K562 (cell line): ENCODE measurements around the gene MYO3A. TPM values are rescaled to one million over a fixed set of nuclear protein-coding genes. Genes with fewer than 3 reads are reported as not detected.

Experiments
- ATAC-seq: fragments of 200-7000 bp; cut with Tn5 transposase; 3 replicates; pipeline ENCODE4 v1.9.1; 2020; ENCODE audit warnings: moderate library complexity
- BruUV-seq: library from RNA; stranded (reverse); fragments of 400-500 nt; replicated peaks from 2 replicates; lab custom pipeline; 2021; lab: Mats Ljungman, UMichigan
- CTCF ChIA-PET: fragments of 300-600 bp; formaldehyde crosslinking; extraction: SDS; loops from one replicate; lab custom pipeline; 2021; ENCODE audit warnings: low intra/inter-chr PET ratio; lab: Yijun Ruan, JAX
- POLR2A ChIA-PET: fragments of 300-600, 350-650 bp; sonication (Branson Sonifier 250); formaldehyde crosslinking; extraction: SDS; loops from one replicate; lab custom pipeline; 2021; ENCODE audit warnings: antibody characterized with exemption, inconsistent platforms; lab: Yijun Ruan, JAX
- DNase-seq, 4 experiments: peaks; one replicate each; pipeline versions ENCODE4 v3.0.0 to v3.0.0-alpha.2; 2011 to 2018; ENCODE audit warnings: low spot score in 3 of 4, mixed read lengths in 3 of 4; ENCODE audit errors: extremely low read depth in 1 of 4
- FAIRE-seq: peaks from 2 replicates; lab custom pipeline; 2011; peaks lifted over from hg19 to GRCh38; lab: Jason Lieb, UNC
- H2AFZ ChIP-seq: 2 replicates; pipeline ENCODE4 v1.6.0; 2011; ENCODE audit warnings: low read depth, low read length, control low read depth, inconsistent platforms
- H3K27ac ChIP-seq: fragments of 200-600 bp; 3 replicates; pipeline ENCODE4 v1.8.0; 2011; ENCODE audit warnings: low read depth, mild to moderate bottlenecking, control low read depth, inconsistent platforms, low read length, moderate library complexity, mixed read lengths; ENCODE audit errors: extremely low read depth
- H3K27me3 ChIP-seq, 2 experiments: fragments of 300-600 bp in 1 of 2; 2 replicates in 1 of 2; 3 replicates in 1 of 2; pipeline versions ENCODE4 v1.6.0 to v1.8.0; 2011; ENCODE audit warnings: inconsistent platforms in 2 of 2, low read length in 2 of 2, mild to moderate bottlenecking in 1 of 2, mixed read lengths in 1 of 2, moderate library complexity in 1 of 2; ENCODE audit not compliant: control insufficient read depth in 2 of 2, insufficient read depth in 2 of 2
- H3K36me3 ChIP-seq: fragments of 300-600 bp; 3 replicates; pipeline ENCODE4 v1.8.0; 2011; ENCODE audit warnings: mild to moderate bottlenecking, low read length, inconsistent platforms; ENCODE audit not compliant: control insufficient read depth, insufficient read depth
- H3K4me1 ChIP-seq, 2 experiments: fragments of 200-600 bp in 1 of 2; replicated peaks in 1 of 2; 2 replicates in 1 of 2; 3 replicates in 1 of 2; pipeline versions ENCODE4 v1.5.1 to v1.8.0; 2011; ENCODE audit warnings: inconsistent platforms in 2 of 2, low read length in 2 of 2, mild to moderate bottlenecking in 1 of 2, mixed read lengths in 1 of 2, moderate library complexity in 1 of 2; ENCODE audit not compliant: control insufficient read depth in 2 of 2, insufficient read depth in 2 of 2
- H3K4me2 ChIP-seq: 2 replicates; pipeline ENCODE4 v1.6.1; 2011; ENCODE audit warnings: low read length, control low read depth, inconsistent platforms, mixed read lengths; ENCODE audit not compliant: insufficient read depth
- H3K4me3 ChIP-seq: fragments of 200-600 bp; sonication (generic), shearing (Covaris generic); 2 replicates; pipeline ENCODE4 v1.5.1; 2016; ENCODE audit warnings: control low read depth, inconsistent platforms
- H3K79me2 ChIP-seq: fragments of 200-600 bp; 3 replicates; pipeline ENCODE4 v1.8.0; 2011; ENCODE audit warnings: low read length, inconsistent platforms; ENCODE audit not compliant: control insufficient read depth, insufficient read depth
- H3K9ac ChIP-seq, 2 experiments: 2 replicates each; pipeline versions ENCODE4 v1.6.0 to v1.6.1; 2011; ENCODE audit warnings: low read depth in 2 of 2, low read length in 2 of 2, control low read depth in 1 of 2, inconsistent platforms in 1 of 2, mild to moderate bottlenecking in 1 of 2, mixed read lengths in 1 of 2; ENCODE audit not compliant: insufficient read depth in 1 of 2
- H3K9me1 ChIP-seq: one replicate; pipeline ENCODE4 v1.6.0; 2011; ENCODE audit warnings: inconsistent platforms, mild to moderate bottlenecking, low read length, moderate library complexity; ENCODE audit not compliant: control insufficient read depth, insufficient read depth
- H3K9me3 ChIP-seq: replicated peaks from 2 replicates; pipeline ENCODE4 v1.5.1; 2011; ENCODE audit warnings: low read depth, low read length, inconsistent platforms; ENCODE audit not compliant: control insufficient read depth, insufficient read depth
- H4K20me1 ChIP-seq: replicated peaks from 2 replicates; pipeline ENCODE4 v1.6.1; 2011; ENCODE audit warnings: low read length, inconsistent platforms, mixed read lengths; ENCODE audit not compliant: control insufficient read depth, insufficient read depth
- CREBBP ChIP-seq: IDR thresholded peaks from one replicate; pipeline ENCODE4 v1.6.1; 2012; ENCODE audit warnings: low read depth, mild to moderate bottlenecking, control low read depth, inconsistent platforms, low read length
- FOXK1 ChIP-seq: sonication (generic); formaldehyde crosslinking; IDR thresholded peaks from 2 replicates; pipeline ENCODE4 v1.8.0; 2022; ENCODE audit warnings: missing genetic modification reagents, mild to moderate bottlenecking, borderline replicate concordance
- FOXP1 ChIP-seq: sonication (generic); formaldehyde crosslinking; IDR thresholded peaks from 2 replicates; pipeline ENCODE4 v1.8.0; 2022; ENCODE audit warnings: mild to moderate bottlenecking, missing genetic modification reagents
- KDM2B ChIP-seq: fragments of 250-450 bp; sonication (Bioruptor Pico); IDR thresholded peaks from 2 replicates; pipeline ENCODE4 v1.8.0; 2021; ENCODE audit warnings: mild to moderate bottlenecking, moderate library complexity
- NCOR1 ChIP-seq: fragments of 450-650 bp; IDR thresholded peaks from 2 replicates; pipeline ENCODE4 v1.6.1; 2016; ENCODE audit warnings: mild to moderate bottlenecking, moderate library complexity
- SPI1 ChIP-seq: IDR thresholded peaks from 2 replicates; pipeline ENCODE4 v1.6.1; 2011; ENCODE audit warnings: low read depth, low read length, control low read depth, borderline replicate concordance
- TAF7 ChIP-seq: fragments of 450-650 bp; IDR thresholded peaks from 2 replicates; pipeline ENCODE4 v1.6.1; 2016; ENCODE audit warnings: missing genetic modification characterization, missing compliant biosample characterization
- ZNF696 ChIP-seq: fragments of 250-450 bp; sonication (Bioruptor Pico); conservative IDR thresholded peaks from 2 replicates; pipeline ENCODE4 v1.4.0; 2020; ENCODE audit warnings: mild to moderate bottlenecking, moderate library complexity
- WGBS: fragments of 100-300 bp; shearing (Covaris generic); methylation state at CpG from one replicate; pipeline ENCODE4 v1.1.6; 2016; ENCODE audit warnings: low coverage, mixed read lengths; ENCODE audit not compliant: insufficient coverage; ENCODE audit errors: missing lambda C conversion rate; 5-methylcytosine and 5-hydroxymethylcytosine counted together
- in situ Hi-C: fragments of 300-500 bp; cut with MboI; formaldehyde crosslinking; loops from 4 replicates; pipeline ENCODE4 v1.15.0; 2018; ENCODE audit warnings: inconsistent platforms, mixed read lengths
- intact Hi-C: fragments of 100-400 bp; cut with micrococcal nuclease; formaldehyde crosslinking; loops from 2 replicates; pipeline ENCODE4 v1.14.2; 2022
- polyA plus RNA-seq, 8 experiments: library from polyadenylated mRNA; depleted of rRNA in 4 of 8; stranded (reverse) in 5 of 8; unstranded in 3 of 8; fragments of >200 nt; fragmentation: Nextera tagmentation in 2 of 8; fragmentation: Illumina TruSeq in 1 of 8; extraction: Ambion mirVana in 2 of 8; extraction: Trizol in 1 of 8; gene quantifications; 2 replicates each; pipeline versions ENCODE4 v1.2.1 to v1.2.3, GENCODE V29; 2011 to 2014; ENCODE audit warnings: inconsistent platforms in 1 of 8, missing spikeins in 1 of 8
- total RNA-seq, 7 experiments: library from RNA; depleted of rRNA in 6 of 7; stranded (reverse); fragments of >200 nt in 6 of 7; fragmentation: Illumina TruSeq in 2 of 7; extraction: Trizol in 2 of 7; gene quantifications; 2 replicates each; pipeline versions ENCODE4 v1.2.1 to v1.2.3, GENCODE V29; 2011 to 2021; ENCODE audit warnings: low replicate concordance in 1 of 7
- TF ChIP-seq, protein P1 (sequence below): sonication (generic); formaldehyde crosslinking; IDR thresholded peaks from 2 replicates; pipeline ENCODE4 v1.8.0; 2022; ENCODE audit warnings: missing genetic modification reagents, mild to moderate bottlenecking, borderline replicate concordance
- TF ChIP-seq, protein P2 (sequence below): fragments of 200-600 bp; sonication (generic); IDR thresholded peaks from one replicate; pipeline ENCODE4 v1.6.1; 2012; ENCODE audit warnings: mild to moderate bottlenecking, low read depth, low read length, inconsistent platforms

MYO3A gene
- total and polyA plus RNA-seq, 9 of the 15 experiments (the other 6 are each of a cell fraction or from before 2014, with no cell fraction given): not detected

DNA sequence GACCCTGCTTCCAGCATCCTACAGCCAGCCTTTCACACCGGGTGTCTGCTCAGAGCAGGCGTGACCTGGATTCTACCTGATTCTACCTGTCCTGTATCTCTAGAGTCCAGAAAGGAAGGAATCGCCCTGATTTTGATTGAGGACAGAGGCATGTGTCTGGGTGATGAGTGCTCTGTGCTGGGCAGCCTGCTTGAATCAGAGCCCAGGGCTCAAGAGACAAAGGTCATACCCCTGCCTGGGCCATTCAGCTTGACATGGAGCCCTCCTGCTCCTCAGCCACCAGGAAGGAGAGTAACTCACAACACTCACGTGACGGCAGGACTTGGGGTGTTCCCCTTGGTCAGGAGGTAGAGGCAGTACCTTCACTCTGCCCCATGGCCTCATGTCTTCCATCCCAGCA lies 293.8 kb downstream of the MYO3A start:
- Histone ChIP-seq H4K20me1 (no peaks in the 10 kb centered on the region), H2AFZ (no peak overlapping the region), H3K79me2 (no peaks in the 10 kb centered on the region), H3K9me3 (no peaks in the 10 kb centered on the region), H3K36me3 (no peaks in the 10 kb centered on the region), H3K9ac (no peak overlapping the region), H3K4me2 (no peak overlapping the region), H3K4me1 (no peaks in the 10 kb centered on the region), H3K27me3 (no peaks in the 10 kb centered on the region; a peak in 1 of 5 replicates), H3K9me1 (no peaks in the 10 kb centered on the region), H3K27ac (no peak overlapping the region), H3K4me3 (no peak overlapping the region)
- TF ChIP-seq, protein P1, sequence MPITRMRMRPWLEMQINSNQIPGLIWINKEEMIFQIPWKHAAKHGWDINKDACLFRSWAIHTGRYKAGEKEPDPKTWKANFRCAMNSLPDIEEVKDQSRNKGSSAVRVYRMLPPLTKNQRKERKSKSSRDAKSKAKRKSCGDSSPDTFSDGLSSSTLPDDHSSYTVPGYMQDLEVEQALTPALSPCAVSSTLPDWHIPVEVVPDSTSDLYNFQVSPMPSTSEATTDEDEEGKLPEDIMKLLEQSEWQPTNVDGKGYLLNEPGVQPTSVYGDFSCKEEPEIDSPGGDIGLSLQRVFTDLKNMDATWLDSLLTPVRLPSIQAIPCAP (CRISPR knock-in tag): no peak
- TF ChIP-seq TAF7 (tag) (no peak), SPI1 (no peak), NCOR1 (no peak), FOXP1 (CRISPR knock-in tag) (no peak), FOXK1 (CRISPR knock-in tag) (no peak), KDM2B (CRISPR knock-in tag) (no peak), CREBBP (no peak), ZNF696 (no peak)
- TF ChIP-seq, protein P2, sequence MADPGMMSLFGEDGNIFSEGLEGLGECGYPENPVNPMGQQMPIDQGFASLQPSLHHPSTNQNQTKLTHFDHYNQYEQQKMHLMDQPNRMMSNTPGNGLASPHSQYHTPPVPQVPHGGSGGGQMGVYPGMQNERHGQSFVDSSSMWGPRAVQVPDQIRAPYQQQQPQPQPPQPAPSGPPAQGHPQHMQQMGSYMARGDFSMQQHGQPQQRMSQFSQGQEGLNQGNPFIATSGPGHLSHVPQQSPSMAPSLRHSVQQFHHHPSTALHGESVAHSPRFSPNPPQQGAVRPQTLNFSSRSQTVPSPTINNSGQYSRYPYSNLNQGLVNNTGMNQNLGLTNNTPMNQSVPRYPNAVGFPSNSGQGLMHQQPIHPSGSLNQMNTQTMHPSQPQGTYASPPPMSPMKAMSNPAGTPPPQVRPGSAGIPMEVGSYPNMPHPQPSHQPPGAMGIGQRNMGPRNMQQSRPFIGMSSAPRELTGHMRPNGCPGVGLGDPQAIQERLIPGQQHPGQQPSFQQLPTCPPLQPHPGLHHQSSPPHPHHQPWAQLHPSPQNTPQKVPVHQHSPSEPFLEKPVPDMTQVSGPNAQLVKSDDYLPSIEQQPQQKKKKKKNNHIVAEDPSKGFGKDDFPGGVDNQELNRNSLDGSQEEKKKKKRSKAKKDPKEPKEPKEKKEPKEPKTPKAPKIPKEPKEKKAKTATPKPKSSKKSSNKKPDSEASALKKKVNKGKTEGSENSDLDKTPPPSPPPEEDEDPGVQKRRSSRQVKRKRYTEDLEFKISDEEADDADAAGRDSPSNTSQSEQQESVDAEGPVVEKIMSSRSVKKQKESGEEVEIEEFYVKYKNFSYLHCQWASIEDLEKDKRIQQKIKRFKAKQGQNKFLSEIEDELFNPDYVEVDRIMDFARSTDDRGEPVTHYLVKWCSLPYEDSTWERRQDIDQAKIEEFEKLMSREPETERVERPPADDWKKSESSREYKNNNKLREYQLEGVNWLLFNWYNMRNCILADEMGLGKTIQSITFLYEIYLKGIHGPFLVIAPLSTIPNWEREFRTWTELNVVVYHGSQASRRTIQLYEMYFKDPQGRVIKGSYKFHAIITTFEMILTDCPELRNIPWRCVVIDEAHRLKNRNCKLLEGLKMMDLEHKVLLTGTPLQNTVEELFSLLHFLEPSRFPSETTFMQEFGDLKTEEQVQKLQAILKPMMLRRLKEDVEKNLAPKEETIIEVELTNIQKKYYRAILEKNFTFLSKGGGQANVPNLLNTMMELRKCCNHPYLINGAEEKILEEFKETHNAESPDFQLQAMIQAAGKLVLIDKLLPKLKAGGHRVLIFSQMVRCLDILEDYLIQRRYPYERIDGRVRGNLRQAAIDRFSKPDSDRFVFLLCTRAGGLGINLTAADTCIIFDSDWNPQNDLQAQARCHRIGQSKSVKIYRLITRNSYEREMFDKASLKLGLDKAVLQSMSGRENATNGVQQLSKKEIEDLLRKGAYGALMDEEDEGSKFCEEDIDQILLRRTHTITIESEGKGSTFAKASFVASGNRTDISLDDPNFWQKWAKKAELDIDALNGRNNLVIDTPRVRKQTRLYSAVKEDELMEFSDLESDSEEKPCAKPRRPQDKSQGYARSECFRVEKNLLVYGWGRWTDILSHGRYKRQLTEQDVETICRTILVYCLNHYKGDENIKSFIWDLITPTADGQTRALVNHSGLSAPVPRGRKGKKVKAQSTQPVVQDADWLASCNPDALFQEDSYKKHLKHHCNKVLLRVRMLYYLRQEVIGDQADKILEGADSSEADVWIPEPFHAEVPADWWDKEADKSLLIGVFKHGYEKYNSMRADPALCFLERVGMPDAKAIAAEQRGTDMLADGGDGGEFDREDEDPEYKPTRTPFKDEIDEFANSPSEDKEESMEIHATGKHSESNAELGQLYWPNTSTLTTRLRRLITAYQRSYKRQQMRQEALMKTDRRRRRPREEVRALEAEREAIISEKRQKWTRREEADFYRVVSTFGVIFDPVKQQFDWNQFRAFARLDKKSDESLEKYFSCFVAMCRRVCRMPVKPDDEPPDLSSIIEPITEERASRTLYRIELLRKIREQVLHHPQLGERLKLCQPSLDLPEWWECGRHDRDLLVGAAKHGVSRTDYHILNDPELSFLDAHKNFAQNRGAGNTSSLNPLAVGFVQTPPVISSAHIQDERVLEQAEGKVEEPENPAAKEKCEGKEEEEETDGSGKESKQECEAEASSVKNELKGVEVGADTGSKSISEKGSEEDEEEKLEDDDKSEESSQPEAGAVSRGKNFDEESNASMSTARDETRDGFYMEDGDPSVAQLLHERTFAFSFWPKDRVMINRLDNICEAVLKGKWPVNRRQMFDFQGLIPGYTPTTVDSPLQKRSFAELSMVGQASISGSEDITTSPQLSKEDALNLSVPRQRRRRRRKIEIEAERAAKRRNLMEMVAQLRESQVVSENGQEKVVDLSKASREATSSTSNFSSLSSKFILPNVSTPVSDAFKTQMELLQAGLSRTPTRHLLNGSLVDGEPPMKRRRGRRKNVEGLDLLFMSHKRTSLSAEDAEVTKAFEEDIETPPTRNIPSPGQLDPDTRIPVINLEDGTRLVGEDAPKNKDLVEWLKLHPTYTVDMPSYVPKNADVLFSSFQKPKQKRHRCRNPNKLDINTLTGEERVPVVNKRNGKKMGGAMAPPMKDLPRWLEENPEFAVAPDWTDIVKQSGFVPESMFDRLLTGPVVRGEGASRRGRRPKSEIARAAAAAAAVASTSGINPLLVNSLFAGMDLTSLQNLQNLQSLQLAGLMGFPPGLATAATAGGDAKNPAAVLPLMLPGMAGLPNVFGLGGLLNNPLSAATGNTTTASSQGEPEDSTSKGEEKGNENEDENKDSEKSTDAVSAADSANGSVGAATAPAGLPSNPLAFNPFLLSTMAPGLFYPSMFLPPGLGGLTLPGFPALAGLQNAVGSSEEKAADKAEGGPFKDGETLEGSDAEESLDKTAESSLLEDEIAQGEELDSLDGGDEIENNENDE: no peak
- CTCF ChIA-PET: no interaction called here
- POLR2A ChIA-PET: no interaction called here
- DNase-seq (no peak), ATAC-seq (no peak), FAIRE-seq (no peak)
- BruUV-seq: no TSS peak
- WGBS: 3% methylated on average over 5 of the region's 5 CpGs
- intact Hi-C loops (no loop called here), in situ Hi-C loops (no loop called here)
